Activated gamma-delta T cell (primary cell): ENCODE data around the gene FNDC3B.

Source experiments
- DNase-seq: peaks from one replicate; lab custom pipeline; 2025; lab: John Stamatoyannopoulos, UW

FNDC3B gene

DNA sequence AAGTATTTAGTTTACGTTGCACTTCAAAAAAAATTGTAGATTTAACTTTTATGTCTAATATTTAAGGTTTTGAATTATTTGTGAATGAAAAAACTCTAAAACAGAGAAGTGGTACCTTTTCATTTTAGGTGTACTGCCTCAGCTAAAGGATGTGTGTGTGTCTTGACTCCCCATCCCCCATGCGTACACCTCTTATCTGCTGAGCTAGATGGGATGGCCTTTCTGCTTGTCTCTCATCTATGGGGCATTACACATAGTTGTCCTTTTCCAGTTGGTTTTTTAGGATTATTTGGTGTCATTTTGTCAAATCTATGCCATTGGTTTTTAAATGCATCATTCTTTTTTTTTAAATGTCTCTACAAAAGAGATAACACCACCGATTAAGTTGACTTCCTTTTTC, 110.9 kb downstream of the FNDC3B start:
- DNase-seq = no peak

DNA sequence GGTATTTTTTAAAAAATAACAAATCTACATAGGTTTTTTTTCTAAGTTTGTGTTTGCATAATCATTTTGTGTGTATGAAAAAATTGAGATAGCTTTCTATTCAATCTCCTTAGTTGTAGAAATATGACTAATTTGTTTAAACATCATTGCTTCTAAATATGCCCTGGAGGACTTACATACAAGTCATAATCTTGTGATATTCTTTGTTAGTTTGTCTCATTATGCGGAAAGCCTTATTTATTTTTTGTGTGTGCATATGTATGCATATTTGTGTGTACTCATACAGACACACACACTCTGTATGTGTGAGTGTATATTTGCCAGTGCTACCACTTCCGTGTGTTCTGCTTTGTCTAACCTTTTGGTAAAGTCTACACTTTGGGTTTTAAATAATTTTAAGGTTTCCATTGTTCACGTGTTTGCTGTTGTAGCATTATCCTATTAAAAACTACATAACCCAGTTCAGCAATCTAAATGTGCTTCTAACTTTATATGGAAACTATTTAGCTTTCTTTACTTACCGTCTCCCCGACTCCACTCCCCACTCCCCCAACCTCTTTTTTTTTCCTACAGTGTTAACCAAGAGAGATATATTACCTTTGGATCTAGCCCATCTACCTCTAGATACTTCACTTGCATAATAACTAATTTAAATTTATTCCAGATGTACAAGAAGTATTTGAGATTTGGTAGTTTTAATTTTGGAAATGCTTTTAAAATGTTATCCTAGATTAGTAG, 111.7 kb downstream of the FNDC3B start:
- DNase-seq = no peak

DNA sequence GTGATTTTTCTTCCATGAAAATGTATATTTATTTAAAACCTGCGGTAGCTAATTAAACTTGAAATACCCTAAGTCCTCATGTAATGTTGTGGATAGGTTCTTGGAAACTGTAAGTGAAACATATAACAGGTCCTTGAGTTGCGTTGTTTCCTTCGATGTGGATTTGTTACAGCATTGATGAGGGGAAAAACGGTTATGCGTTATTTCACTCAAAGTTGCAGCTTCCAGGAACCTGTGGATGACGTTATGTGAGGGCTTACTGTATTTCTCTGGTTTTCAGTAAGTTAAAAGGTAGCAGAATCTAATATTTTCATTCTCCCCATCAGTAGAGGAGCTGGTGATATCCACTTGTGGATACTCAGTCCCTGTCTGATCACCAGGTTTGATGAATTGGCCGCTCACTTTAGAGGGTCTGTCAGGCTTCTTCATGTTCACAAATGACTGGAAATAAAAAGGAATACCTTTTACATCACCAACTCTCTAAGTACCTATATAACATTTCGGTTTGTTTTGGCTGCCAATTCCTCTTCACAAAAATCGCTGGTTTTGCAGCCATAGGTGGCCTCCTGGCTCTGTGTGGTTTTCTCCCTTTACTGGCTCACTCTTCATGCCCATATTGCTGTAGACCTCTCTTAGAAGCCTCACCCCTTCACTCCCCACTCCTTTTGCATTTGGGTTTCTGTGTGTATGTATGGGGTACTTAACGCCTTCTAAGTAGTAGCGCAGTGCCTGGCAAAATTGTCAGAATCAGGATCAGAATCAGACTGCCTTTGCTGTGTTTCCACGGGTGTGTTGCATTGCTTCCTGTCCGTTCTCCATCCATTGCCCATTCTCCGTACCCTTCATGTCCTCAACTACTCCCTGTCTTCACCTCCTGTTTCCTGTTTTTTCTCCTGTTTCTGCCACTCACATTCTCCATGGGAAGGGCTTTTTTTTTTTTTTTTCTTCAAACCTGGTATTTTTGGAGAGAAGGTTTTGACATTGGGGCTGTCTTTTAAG, 112.6 kb downstream of the FNDC3B start:
- no peak for DNase-seq

- no peak for DNase-seq
Observed at GRCh38 chr3:172152874-172153273, 113.5 kb downstream of the FNDC3B start.

DNA sequence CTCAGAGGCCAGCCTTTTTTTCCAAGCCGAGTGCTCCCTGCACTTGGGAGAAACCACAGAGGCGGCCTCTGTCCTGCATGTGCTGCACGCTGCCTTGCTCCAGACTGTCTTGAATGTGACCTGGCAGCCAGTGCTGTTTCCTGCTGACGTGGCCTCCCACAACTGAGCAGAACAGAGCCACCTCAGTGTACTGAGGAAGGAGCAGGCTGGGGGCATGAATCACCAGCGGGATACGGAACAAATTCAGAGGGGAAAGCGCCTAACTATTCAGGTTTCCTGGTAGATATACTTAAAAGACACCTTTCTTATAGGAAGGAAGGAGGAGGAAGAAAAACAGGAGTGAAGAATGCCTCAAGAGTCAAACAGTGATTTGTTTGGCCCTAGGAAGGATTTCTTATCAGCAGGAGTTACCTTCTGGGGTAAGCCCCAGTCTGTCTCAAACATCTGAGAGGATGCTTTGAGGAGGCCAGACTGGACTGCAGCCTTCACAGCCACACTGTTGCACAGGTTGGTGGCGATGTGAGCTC, 114.0 kb downstream of the FNDC3B start:
- DNase-seq = no peak

GRCh38 chr3:172154768-172155664, 115.6 kb downstream of the FNDC3B start:
- no peak for DNase-seq

DNA sequence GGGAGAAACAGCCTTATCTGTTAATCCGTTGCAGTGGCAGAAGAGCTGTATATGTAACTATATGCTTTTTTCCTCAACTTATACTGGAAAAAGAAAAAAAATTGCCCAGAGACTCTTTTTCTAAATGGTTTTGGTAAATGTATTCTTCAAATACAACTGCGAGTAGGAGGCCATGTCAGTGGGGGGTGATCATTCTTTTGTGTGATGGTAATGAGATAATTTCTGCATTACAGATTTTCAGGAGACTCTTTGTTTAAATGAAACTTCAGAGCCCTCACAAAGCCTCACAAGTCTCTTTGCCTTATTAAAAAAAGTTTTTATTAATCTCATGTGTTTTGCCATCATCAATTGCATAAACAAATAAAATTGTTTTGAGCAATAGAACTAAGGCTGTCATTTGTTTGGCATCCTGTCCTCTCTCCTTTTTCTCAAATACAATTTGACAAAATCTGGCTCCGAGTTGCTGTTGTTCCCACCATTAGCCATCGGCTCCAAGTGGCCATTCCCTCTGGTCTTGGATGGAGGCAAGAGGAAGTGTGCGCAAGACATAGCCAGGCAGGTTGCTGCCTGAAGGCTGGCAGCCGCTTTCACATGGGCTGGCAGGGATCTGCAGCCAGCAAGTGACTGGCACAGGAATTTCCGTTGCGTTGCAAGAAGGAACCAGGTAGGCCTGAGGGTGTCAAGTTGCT, 116.7 kb downstream of the FNDC3B start:
- no peak for DNase-seq

DNA sequence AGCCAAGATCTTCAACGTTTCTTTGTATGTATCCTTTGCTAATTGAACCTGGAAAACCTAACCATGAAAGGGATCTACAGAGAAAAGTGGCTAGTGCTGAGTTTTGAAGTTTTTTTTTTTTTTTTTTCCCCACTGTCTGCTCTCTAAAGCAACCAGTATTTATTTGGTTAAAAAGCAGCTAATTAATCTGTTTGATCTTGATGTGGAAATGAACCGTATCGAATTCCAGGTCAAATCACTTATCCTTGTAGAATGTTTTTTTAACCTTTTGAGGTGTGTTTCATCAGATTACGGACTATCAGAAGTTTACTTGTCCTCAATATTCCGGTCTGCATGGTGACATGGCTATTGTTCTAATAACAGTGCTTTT, 117.2 kb downstream of the FNDC3B start:
- no peak for DNase-seq

DNA sequence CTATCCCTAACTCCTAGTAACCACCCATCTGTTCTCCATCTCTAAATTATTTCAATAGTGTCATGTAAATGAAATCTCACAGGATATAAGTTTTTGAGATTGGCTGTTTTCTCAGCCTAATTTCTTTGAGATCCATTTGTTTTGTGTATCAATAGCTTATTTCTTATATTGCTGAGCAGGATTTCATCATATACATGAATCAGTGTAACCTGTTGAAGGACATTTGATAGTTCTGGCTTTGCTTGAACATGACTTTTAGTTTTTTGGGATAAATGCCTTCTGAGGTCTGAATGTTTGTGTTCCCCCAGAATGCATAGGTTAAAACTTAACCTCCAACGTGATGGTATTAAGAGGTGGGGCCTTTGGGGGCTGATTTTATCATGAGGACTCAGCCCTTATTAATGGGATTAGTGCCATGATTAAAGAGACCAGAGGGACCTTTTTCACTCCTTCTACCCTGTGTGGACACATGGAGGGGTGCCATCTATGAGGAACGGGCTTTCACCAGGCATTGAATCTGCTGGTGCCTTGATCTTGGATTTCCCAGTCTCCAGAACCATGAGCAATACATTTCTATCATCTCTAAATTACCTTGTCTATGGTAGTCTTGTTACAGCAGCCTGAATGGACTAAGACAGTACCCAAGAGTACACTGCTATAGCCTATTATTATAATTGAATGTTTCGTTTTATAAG, 118.3 kb downstream of the FNDC3B start:
- DNase-seq = no peak

GRCh38 chr3:172158741-172159140, 119.4 kb downstream of the FNDC3B start:
- DNase-seq = no peak

GRCh38 chr3:172159376-172159775, 120.0 kb downstream of the FNDC3B start:
- no peak for DNase-seq

GRCh38 chr3:172159962-172160538, 120.7 kb downstream of the FNDC3B start:
- DNase-seq = no peak

- no peak for DNase-seq
Observed at GRCh38 chr3:172161133-172161789, 121.9 kb downstream of the FNDC3B start.

DNA sequence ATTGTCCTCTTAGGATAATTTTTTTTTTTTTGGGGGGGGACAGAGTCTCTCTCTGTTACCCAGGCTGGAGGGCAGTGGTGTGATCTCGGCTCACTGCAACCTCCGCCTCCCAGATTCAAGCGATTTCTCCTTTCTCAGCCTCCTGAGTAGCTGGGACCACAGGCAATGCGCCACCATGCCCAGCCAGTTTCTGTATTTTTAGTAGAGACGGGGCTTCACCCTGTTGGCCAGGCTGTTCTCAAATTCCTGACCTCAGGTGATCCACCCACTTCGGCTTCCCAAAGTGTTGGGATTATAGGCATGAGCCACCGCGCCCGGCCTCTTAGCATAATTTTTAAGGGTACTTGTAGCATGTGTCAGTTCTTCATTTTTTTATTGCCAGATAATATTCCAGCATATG, 122.6 kb downstream of the FNDC3B start:
- DNase-seq = no peak

DNA sequence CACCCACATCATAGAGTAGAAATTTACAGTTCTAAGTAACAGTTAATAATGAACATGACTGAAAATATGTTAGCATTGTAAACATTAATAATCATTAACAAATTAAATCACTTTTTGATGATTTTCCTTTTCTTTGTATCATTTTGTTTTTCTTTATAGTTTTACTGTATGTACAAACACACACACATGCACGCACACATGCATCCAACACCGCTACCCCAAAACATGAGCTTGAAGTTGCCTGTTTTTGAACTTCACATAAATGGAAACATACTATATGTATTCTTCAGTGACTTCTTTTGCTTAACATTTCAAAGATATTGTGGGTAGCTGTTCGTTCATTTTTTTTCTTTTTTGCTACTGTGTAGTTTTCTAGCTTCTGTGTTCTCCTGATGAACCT, 123.9 kb downstream of the FNDC3B start:
- DNase-seq = no peak

DNA sequence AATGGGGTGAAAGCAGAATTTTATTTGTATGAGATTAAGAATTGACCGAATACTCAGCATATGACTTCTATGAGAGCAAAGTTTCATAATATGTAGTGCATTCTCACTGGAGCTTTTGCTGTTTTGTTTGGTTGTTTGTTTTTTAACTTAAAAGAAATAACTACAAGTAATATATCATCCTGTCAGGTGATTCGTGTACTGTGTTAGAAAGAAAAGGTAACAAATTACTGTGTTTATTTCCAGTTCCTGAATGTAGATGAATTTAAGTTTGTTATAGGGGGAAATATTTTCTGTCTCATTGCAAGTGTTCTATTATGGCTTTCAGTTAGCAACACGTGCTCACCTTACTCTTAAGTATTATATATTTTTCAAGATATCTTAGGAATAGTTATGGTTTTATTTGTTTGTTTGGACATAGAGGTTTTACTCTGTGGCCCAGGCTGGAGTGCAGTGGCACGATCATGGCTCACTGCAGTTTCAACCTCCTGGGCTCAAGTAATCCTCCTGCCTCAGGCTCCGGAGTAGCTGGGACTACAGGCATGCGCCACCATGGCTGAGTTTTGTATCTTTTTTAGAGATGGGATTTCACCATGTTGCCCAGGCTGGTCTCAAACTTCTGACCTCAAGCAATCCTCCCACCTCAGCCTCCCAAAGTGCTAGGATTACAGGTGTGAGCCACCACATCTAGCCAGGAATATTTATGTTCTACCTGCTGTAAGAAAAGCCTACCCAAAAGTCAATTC, 125.4 kb downstream of the FNDC3B start:
- DNase-seq = no peak

DNA sequence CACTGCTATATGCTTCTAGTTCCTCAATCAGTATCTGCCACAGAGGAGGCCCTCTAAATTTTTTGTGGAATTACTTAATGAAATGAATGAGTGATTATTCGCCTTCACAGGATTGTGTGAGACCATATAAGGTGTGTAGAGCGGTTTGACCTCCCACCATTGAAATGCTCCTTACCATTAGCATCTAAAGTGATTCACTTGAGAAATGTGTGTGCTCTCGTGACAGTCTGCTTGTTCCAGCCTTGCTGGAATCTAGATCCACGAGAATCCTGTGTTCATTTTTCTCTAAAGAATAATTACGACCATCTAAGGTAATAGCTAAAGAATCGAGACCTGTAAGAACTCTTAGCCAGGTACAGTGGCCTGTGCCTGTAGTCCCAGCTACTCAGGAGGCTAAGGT, 126.9 kb downstream of the FNDC3B start:
- no peak for DNase-seq

GRCh38 chr3:172166890-172167289, 127.5 kb downstream of the FNDC3B start:
- DNase-seq = no peak
